GM12878 (cell line): Measurements from ENCODE around the gene CYSTM1.

Experiments used
- CTCF ChIP-seq, 3 experiments: IDR thresholded peaks in 2 of 3; conservative IDR thresholded peaks in 1 of 3; 2 replicates each; pipeline ENCODE4 v1.5.1; 2011; ENCODE audit warnings: low read depth in 3 of 3, low read length in 3 of 3, mild to moderate bottlenecking in 3 of 3, control low read depth in 2 of 3, moderate library complexity in 2 of 3, inconsistent platforms in 1 of 3, mixed read lengths in 1 of 3; ENCODE audit not compliant: control insufficient read depth in 2 of 3, insufficient read depth in 1 of 3; ENCODE audit errors: extremely low read depth in 1 of 3
- KAT2A ChIP-seq: conservative IDR thresholded peaks from 2 replicates; pipeline ENCODE4 v1.6.1; 2011; ENCODE audit warnings: low read depth, low read length; ENCODE audit not compliant: control insufficient read depth
- MXI1 ChIP-seq: fragments of 150-350 bp; IDR thresholded peaks from 2 replicates; pipeline ENCODE4 v1.6.1; 2011; ENCODE audit warnings: low read depth, mild to moderate bottlenecking, inconsistent platforms, low read length, improper control_type of control experiment
- NR2C2 ChIP-seq: IDR thresholded peaks from 2 replicates; pipeline ENCODE4 v1.6.1; 2011; ENCODE audit warnings: borderline replicate concordance, low read depth; ENCODE audit not compliant: control insufficient read depth, insufficient read length
- PAX8 ChIP-seq: fragments of 450-650 bp; IDR thresholded peaks from 2 replicates; pipeline ENCODE4 v1.6.1; 2017; ENCODE audit warnings: mild to moderate bottlenecking, moderate library complexity
- POLR2A ChIP-seq: IDR thresholded peaks from 2 replicates; pipeline ENCODE4 v1.6.1; 2011; ENCODE audit warnings: low read depth, mild to moderate bottlenecking, low read length
- RBBP5 ChIP-seq: fragments of 200-600 bp; sonication (generic); conservative IDR thresholded peaks from 2 replicates; pipeline ENCODE4 v1.6.1; 2016
- USF1 ChIP-seq: IDR thresholded peaks from 2 replicates; pipeline ENCODE4 v1.6.1; 2011; ENCODE audit warnings: borderline replicate concordance, low read depth, mild to moderate bottlenecking, moderate library complexity, mixed read lengths, low read length; ENCODE audit not compliant: insufficient read depth; ENCODE audit errors: extremely low read length
- ZBTB33 ChIP-seq: fragments of 450-650 bp; IDR thresholded peaks from 2 replicates; pipeline ENCODE4 v1.6.1; 2017; ENCODE audit warnings: mild to moderate bottlenecking
- ZZZ3 ChIP-seq: IDR thresholded peaks from 2 replicates; pipeline ENCODE4 v1.6.1; 2011; ENCODE audit warnings: low read depth; ENCODE audit not compliant: control insufficient read depth, insufficient read length

GRCh38 chr5:140128376-140128775 lies 46.6 kb upstream of the CYSTM1 start:
- TF ChIP-seq PAX8, result no peak
- TF ChIP-seq CTCF (IDR thresholded peaks at IDR 0.05 in 2 of 3, conservative IDR thresholded peaks at IDR 0.05 in 1 of 3; ENCODE audit: control insufficient read depth in 2 of 3, extremely low read depth in 1 of 3, insufficient read depth in 1 of 3, low read depth in 3 of 3, low read length in 3 of 3), result no peak
- no peak for TF ChIP-seq POLR2A
- TF ChIP-seq NR2C2, result no peak
- TF ChIP-seq KAT2A, result no peak
- TF ChIP-seq USF1, result no peak
- no peak for TF ChIP-seq ZBTB33
- TF ChIP-seq RBBP5, result no peak
- no peak for TF ChIP-seq ZZZ3
- no peak for TF ChIP-seq MXI1
